ENCODE data around the gene RFPL2.
"Not testable (repeated sequence)": the region's sequence is repeated elsewhere in the genome, so short reads cannot be mapped to it uniquely, and the experiment has no call there.

Gene RFPL2

DNA sequence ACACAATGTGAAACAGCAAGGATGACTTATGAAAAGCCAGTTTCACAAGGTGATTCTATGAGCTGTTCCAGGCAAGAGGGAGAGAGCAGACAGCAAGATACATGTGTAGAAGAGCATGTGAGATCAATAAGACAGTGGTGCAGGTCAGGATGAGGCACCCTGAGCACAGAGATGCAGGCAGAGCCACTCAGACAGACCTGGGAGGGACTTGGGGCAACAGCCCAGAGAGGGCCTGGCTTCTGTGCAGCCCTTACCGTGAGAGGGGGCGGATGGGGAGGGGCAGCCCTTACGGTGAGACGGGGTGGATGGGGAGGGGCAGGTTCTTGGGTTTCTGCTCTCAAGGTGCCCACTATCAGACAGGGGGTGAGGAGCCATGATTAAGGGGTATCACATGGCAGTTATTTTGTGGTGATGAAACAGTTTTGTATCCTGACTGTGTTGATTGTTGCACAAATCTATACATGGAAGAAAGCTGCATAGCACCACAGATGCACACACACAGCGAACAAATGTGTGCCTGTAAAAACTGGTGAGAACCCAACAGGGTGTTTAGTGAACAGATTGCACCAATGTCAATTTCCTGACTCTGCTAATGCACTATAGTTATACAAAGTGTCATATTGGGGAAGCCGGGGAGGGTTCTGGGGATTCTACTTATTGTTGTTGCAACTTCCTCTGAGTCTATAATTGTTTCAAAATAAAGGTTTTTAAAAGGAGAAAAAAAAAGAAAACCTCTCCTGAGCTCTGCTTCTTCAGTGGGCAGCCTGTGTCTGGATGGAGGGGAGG lies 40.6 kb downstream of the RFPL2 start:
- no peak for DNase-seq (ENCODE audit: low read depth)

DNA sequence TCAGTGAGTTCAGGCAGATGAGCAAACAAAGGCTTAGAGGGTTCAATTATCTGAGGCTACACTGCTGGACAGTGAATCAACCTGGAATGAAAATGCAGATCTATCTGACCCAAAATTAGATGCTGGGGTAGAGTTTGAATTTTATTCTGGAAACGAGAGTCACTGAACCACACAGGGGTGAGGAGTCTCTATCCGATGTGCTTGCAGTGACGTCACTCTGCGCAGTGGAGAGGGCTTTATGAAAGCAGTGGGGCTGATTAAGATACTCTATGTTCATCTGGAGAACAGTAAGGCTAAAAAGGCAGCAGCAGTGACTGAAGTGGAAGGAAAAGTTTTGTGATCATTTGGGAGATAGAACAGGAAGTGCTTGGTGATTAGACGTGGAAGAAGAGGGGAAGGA lies 44.5 kb downstream of the RFPL2 start:
- DNase-seq (ENCODE audit: low read depth): not testable (repeated sequence)

DNA sequence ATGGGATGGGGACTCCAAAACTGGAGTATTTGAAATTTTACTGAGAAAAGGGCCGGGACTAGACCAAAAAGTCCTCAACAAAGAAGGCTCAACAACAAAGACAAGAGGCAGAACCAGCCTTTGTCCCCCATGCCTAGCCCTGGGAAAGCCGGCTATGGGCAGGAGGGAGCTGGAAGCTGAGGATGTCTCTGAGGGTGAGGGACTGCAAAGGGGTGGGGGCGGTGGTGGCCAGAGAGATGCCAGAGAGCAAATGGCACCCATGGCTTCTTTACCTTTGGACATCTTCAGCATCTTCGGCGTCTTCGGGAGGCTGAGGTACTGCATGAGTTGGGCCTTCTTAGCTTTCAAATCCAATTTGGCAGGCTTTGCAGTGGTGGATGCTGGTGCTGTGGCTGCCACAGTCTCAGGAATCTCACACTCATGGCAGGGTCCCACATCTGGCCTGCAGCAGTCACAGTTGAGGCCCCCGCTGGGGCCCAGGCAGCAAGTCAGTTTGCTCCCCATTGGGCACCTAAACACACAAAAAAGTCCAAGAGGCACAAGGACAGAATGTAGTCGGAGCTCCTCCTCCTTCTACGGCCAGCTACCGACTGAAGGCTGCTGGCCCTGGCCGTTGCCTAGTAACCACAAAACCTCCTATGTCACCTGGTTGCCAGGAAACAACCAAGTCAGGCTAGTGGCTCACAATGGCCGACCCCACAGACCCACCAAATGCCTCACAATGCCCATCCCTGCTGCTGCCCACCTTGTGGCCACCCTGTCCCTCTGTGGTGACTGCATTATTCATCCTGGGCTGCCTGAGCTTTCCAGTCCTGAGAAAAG lies 46.0 kb downstream of the RFPL2 start, which contains the start of gene C22orf42:
Gene C22orf42 (minus strand): TSS at position 592 of the 822 bp plus-strand sequence. CDS start 88 bp downstream, at position 504.
- no peak for DNase-seq (ENCODE audit: low read depth)

DNA sequence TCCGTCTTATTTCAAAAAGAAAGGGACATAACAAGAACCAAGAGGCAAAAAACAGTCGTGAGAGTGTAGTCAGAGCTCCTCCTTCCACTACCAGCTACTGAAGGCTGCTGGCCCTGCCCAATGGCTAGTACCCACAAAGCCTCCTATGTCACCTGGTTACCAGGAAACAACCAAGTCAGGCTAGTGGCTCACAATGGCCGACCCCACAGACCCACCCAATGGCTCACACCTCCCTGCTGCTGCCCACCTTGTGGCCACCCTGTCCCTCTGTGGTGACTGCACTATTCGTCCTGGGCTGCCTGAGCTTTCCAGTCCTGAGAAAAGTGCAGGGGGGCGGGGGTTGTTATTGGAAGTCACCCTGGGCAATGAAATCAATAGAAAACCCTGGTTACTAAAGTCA lies 47.2 kb downstream of the RFPL2 start:
- not testable (repeated sequence) for DNase-seq (ENCODE audit: low read depth)

DNA sequence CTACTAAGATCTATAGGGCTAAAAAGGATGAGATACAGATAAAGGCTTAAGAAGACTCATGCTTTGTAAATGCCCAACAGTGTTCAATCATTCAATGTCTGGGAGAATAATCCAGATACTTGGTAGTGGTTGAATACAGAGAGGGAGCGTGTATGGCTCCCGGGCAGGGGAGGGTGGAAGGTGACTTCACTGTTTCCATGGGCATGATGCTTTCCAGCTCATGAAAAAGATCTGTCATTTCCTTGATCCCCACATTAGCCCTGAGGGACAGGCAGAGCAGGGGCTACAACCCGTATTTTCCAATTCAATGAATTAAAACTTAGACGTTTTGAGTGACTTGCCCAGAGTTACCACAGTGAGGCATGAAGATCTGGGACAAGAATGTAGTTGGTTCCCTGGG lies 50.1 kb downstream of the RFPL2 start:
- not testable (repeated sequence) for DNase-seq (ENCODE audit: low read depth)

DNA sequence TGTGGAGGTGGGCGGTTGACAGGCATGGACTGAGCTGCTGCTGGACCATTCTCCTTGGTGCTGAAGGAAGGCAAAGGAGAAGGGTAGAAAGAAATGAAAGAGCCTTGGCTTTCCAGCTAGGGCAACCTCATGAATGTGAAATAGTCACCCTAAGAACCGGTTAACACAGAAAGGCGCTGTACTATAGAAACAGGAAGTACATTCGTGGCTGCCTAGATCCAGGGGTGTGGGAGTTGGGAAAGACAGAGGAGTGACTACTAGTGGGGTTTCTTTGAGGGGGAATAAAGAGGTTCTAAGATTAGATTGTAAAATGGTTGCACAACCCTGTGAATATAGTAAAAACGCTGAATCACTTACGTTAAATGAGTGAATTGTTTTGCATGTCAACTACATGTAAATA lies 53.2 kb downstream of the RFPL2 start:
- DNase-seq (ENCODE audit: low read depth): not testable (repeated sequence)

DNA sequence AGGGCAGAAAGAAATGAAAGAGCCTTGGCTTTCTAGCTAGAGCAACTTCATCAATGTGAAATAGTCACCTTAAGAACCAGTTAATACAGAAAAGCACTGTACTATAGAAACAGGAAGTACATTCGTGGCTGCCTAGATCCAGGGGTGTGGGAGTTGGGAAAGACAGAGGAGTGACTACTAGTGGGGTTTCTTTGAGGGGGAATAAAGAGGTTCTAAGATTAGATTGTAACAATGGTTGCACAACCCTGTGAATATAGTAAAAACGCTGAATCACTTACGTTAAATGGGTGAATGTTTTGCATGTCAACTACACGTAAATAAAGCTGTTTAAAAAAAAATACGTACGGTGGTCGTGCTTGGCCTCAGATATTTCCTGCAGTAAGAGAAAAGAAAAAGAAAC lies 54.2 kb downstream of the RFPL2 start:
- DNase-seq (ENCODE audit: low read depth): not testable (repeated sequence)

DNA sequence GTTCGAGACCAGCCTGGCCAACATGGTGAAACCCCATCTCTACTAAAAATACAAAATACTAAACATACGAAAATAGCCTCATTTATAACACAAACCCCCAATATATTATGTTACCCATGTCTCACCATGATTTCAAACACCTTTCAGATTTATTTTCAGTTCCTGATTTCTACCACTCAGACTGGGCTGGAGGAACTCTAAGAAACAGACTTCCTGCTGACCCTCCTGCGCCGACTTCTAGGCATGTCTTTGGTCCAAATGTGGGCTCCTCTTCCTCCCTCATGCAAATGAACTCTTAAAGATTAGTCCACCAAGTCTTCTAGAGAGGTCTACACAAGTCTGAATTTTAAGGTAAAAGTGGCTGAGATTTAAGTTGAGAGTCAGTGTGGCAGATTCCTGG lies 56.5 kb downstream of the RFPL2 start:
- not testable (repeated sequence) for DNase-seq (ENCODE audit: low read depth)

DNA sequence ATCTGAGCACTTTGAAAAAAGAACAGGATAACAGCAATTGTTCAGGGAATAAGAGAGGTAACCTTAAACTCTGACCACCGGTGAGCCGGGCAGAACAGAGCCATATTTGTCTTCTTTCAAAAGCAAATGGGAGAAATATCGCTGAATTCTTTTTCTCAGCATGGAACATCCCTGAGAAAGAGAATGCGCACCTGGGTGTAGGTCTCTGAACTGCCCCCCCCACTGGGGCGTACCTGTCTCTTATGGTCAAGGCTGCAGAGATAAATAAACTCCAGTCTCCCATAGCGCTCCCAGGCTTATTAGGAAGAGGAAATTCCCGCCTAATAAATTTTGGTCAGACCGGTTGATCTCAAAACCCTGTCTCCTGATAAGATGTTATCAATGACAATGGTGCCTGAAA lies 57.7 kb downstream of the RFPL2 start:
- not testable (repeated sequence) for DNase-seq (ENCODE audit: low read depth)

DNA sequence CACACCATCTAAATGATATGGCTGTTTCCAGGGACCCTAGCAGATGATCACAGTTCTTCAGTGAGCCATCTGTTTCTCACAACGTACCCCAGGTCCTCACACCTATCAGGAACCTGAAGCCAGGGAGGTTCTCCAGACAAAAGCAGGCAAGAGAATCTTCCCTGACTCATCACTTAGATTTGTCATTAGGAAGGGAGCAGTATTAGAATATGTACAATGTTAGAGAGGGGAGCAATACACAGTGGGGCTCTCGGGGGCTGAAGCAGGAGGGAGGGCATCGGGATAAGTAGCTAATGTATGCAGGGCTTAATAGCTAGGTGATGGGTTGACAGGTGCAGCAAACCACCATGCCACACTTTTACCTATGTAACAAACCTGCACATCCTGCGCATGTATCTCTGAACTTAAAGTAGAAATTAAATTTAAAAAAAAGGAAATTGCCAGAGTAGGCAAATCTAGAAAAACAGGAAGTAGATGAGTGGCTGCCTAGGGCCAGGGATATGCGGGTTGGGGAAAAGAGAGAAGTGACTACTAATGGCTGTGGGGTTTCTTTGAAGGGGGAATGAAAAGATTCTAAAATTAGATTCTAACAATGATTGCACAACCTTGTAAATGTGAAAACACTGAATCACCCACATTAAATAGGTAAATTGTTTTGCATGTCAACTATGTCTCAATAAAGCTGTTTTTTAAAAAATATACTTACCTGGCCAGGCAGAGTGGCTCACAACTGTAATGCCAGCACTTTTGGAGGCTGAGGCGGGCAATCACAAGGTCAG lies 60.2 kb downstream of the RFPL2 start:
- no peak for DNase-seq (ENCODE audit: low read depth)

DNA sequence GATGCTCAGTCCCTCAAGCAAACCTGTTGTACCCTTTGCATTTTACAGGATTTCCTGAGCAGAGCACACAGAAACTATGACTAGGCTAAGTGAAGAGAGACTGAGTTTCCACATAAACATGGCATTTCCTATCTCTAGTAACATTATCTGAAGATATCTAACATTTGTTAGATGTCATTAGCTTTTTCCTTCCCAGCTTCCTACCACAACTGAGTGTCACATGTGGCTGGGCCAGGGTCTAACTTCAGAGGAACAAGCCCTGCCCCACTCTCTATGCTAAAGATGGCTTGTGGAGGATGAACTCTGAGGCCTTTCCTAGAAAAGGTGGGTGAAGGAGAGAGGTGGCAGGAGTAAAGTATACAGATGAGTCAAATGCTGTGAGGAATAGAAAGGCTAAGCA lies 62.3 kb downstream of the RFPL2 start:
- DNase-seq (ENCODE audit: low read depth): no peak

DNA sequence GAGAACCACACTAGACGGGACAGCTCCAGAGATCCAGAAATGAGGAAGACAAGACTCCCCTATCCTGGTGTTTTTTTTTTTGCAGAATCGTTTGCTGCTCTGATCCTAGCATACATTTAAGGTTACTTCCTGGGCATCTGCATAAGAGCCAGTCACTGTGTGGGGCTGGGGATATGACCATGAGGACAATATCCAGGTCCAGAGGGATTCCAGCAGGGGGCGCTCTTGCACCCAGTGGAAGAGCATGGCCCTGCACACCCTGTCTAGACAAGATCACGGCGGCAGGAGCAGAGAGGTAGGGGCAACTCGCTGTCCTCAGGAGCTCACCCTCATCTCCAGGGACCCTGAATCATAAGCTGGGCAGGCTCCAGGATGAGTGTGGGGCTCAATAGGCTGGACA lies 64.2 kb downstream of the RFPL2 start:
- not testable (repeated sequence) for DNase-seq (ENCODE audit: low read depth)
